HEK293T (cell line): ENCODE results near the gene TJP2.

Experiments
- CTCF ChIA-PET: fragments of 350-600 bp; formaldehyde crosslinking; extraction: SDS; loops from one replicate; lab custom pipeline; 2021; ENCODE audit warnings: antibody characterized with exemption, inconsistent platforms; lab: Yijun Ruan, JAX
- POLR2A ChIA-PET: fragments of 350-600 bp; formaldehyde crosslinking; extraction: SDS; loops from one replicate; lab custom pipeline; 2020; ENCODE audit warnings: antibody characterized with exemption, inconsistent platforms; lab: Yijun Ruan, JAX
- DNase-seq: peaks from one replicate; pipeline ENCODE4 v3.0.0; 2012; ENCODE audit warnings: mixed read lengths; ENCODE audit errors: extremely low spot score
- ARNT ChIP-seq: fragments of 450-650 bp; IDR thresholded peaks from 2 replicates; pipeline ENCODE4 v1.6.1; 2017; ENCODE audit warnings: mild to moderate bottlenecking
- BHLHE40 ChIP-seq: fragments of 450-650 bp; IDR thresholded peaks from 2 replicates; pipeline ENCODE4 v1.6.1; 2016; ENCODE audit warnings: mild to moderate bottlenecking, moderate library complexity, borderline replicate concordance
- CTBP1 ChIP-seq: fragments of 450-650 bp; IDR thresholded peaks from 2 replicates; pipeline ENCODE4 v1.6.1; 2016; ENCODE audit warnings: borderline replicate concordance
- ELF4 ChIP-seq: fragments of 450-650 bp; IDR thresholded peaks from 2 replicates; pipeline ENCODE4 v1.6.1; 2017; ENCODE audit warnings: antibody characterized with exemption
- FOXA1 ChIP-seq: fragments of 450-650 bp; IDR thresholded peaks from 2 replicates; pipeline ENCODE4 v1.6.1; 2016; ENCODE audit warnings: mild to moderate bottlenecking
- FOXK2 ChIP-seq: fragments of 450-650 bp; IDR thresholded peaks from 2 replicates; pipeline ENCODE4 v1.6.1; 2016; ENCODE audit warnings: mild to moderate bottlenecking
- FOXM1 ChIP-seq: fragments of 450-650 bp; IDR thresholded peaks from 2 replicates; pipeline ENCODE4 v1.6.1; 2017; ENCODE audit warnings: mild to moderate bottlenecking, borderline replicate concordance
- HDGF ChIP-seq: fragments of 450-650 bp; IDR thresholded peaks from 2 replicates; pipeline ENCODE4 v1.6.1; 2017; ENCODE audit warnings: antibody characterized with exemption, borderline replicate concordance
- L3MBTL2 ChIP-seq: fragments of 450-650 bp; conservative IDR thresholded peaks from 2 replicates; pipeline ENCODE4 v1.6.1; 2016; ENCODE audit warnings: mild to moderate bottlenecking
- LEF1 ChIP-seq: fragments of 450-650 bp; IDR thresholded peaks from 2 replicates; pipeline ENCODE4 v1.6.1; 2017; ENCODE audit warnings: mild to moderate bottlenecking, borderline replicate concordance
- NFRKB ChIP-seq: fragments of 450-650 bp; IDR thresholded peaks from 2 replicates; pipeline ENCODE4 v1.6.1; 2016; ENCODE audit warnings: mild to moderate bottlenecking, moderate library complexity
- SP1 ChIP-seq: fragments of 450-650 bp; IDR thresholded peaks from 2 replicates; pipeline ENCODE4 v1.6.1; 2017
- SUZ12 ChIP-seq: fragments of 450-650 bp; IDR thresholded peaks from 2 replicates; pipeline ENCODE4 v1.6.1; 2016; ENCODE audit warnings: mild to moderate bottlenecking
- TARDBP ChIP-seq: fragments of 450-650 bp; IDR thresholded peaks from 2 replicates; pipeline ENCODE4 v1.6.1; 2016
- ZNF384 ChIP-seq: fragments of 450-650 bp; IDR thresholded peaks from 2 replicates; pipeline ENCODE4 v1.6.1; 2016
- TF ChIP-seq, protein P1 (sequence below): fragments of 450-650 bp; IDR thresholded peaks from 2 replicates; pipeline ENCODE4 v1.6.1; 2016

The TJP2 gene

DNA sequence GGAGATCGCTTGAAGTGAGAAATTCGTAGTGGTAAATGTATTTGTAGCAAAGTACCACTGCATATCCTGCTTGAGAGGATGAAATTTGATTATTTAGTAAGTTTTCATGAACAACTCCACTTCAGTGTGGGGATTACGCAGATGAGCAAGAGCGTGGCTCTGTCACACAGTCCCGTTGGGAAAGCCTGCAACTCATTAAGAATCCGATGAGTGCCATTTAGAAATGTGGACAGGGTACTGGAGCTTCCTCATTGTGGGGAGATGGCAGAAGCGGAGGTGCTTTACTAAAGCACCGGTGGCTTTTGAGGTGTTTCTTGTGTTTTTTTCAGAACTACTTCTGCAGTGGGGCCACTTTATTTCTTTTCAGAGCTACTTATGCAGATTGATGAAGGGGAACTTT is 1.4 kb downstream of the TJP2 start:
- ChIA-PET CTCF (interaction anchor here (1.0 kb wide), 1 partner anchor 122 kb away, joined by 3 read pairs; no protein-coding TSS in a partner anchor), POLR2A (no interaction called here)
- DNase-seq = no peak
- TF ChIP-seq NFRKB (no peak), SP1 (no peak)

DNA sequence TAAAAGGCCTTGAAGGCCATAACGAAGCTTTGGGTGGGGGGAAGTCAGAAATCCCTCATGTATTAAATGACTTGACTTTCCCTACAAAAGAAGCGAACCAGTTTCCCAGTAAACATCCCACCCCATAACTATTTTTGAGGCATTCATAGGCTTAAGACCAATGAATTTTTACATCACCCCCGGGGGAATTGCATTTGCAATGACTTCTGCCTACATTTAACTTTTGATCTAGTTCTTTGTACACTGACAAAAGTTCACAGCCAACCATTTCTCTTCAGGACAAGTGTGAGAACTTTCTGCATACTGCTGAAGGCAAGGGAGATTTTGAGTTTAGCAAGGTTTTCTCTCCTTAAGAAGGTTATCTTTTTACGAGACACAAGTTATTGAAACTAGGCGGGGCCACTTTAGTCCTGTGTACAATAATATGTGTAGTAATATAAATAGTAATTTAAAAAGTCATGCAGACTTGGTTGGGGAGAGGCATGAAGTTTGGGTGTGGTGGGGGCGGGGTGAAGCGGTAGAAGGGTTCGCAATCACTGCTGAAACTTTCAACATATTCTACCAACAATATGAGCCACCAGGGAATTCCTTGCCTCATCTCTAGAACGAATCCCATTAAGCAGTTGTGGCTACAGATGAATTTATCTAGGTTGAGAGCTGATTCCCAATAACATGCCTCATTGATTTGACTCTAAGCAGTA is 2.5 kb downstream of the TJP2 start:
- POLR2A ChIA-PET = no interaction called here
- CTCF ChIA-PET = interaction anchor here (0.7 to 1.3 kb wide), 2 partner anchors 16 to 25 kb away, joined by 3 to 5 read pairs; no protein-coding TSS in a partner anchor
- no peak for DNase-seq
- TF ChIP-seq SP1 (no peak), HDGF (no peak), ARNT (no peak), NFRKB (no peak), CTBP1 (no peak), ELF4 (no peak), BHLHE40 (no peak), L3MBTL2 (no peak), ZNF384 (no peak), FOXK2 (no peak), TARDBP (no peak), FOXM1 (no peak), LEF1 (no peak), SUZ12 (no peak), FOXA1 (no peak)
- TF ChIP-seq, protein P1, sequence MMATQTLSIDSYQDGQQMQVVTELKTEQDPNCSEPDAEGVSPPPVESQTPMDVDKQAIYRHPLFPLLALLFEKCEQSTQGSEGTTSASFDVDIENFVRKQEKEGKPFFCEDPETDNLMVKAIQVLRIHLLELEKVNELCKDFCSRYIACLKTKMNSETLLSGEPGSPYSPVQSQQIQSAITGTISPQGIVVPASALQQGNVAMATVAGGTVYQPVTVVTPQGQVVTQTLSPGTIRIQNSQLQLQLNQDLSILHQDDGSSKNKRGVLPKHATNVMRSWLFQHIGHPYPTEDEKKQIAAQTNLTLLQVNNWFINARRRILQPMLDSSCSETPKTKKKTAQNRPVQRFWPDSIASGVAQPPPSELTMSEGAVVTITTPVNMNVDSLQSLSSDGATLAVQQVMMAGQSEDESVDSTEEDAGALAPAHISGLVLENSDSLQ = no peak

DNA sequence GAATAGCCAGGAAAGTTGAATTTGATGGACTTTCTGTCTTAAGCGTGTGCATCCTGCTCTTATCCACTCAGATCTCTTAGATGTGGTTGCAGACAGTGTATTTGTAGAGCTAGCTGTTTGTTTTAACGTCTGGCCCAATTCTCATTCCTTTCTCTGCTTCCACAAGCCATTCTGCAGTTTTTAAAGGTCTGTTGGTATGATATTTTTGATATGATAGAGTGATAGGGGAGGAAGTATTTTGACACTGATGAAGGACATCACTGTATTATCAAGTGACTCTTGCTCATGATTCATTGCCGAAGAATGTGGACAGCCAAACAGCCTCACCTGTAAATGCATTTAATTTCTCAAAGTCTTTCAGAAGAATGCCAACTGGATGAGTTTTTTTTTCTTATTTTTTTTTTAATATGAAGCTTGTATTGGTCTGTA is 4.5 kb downstream of the TJP2 start:
- ChIA-PET CTCF (no interaction called here), POLR2A (no interaction called here)
- TF ChIP-seq ELF4 = no peak
- no peak for TF ChIP-seq NFRKB
- no peak for TF ChIP-seq BHLHE40
- TF ChIP-seq FOXM1 = no peak
- no peak for TF ChIP-seq CTBP1
- TF ChIP-seq ZNF384 = no peak
- TF ChIP-seq FOXK2 = no peak
- TF ChIP-seq TARDBP = no peak
- no peak for TF ChIP-seq SUZ12
- TF ChIP-seq L3MBTL2 = no peak
- no peak for TF ChIP-seq ARNT
- TF ChIP-seq SP1 = no peak
- no peak for TF ChIP-seq FOXA1
- no peak for TF ChIP-seq HDGF
- TF ChIP-seq LEF1 = no peak
- TF ChIP-seq, protein P1 = no peak
- no peak for DNase-seq

DNA sequence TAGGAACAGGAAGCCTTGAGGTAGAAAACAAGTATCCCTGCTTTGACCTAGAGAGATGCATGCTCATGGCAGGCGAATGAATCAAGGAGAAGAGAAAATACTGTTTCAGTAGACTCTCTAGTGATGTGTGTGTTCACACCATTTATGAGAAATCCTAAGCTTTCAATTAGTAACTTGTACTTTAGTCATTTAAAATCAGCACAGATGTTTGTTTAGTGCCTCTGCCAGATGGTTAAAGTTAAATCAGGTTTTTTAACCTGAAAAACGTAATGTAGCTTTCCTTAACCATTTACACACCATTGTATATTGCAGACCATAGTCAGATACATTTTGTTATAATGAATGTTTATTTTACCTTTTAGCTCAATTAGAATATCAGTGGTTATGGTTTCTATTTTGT is 5.0 kb downstream of the TJP2 start:
- POLR2A ChIA-PET = no interaction called here
- TF ChIP-seq NFRKB (no peak), ZNF384 (no peak), SP1 (no peak)
- no peak for DNase-seq
- CTCF ChIA-PET = no interaction called here

DNA sequence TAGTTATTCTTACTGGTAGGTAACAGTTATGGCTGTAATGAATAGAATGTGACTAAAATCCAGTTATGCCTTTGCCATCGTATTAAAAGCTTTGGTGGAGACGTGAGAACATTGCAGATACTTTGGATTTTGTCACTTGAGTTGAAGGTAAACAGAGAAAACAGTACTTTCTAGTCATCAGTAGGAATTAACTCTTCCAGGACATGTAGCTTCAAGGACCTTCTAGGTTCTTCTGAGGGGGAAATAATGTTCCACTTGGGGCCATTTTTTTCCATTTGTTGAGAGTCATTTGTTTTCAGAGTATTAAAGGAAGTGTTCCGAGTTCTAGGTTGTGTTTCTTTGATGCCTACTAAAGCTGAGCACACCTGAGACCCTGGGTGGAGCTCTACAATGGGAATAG is 6.1 kb downstream of the TJP2 start:
- TF ChIP-seq FOXM1 (no peak), ZNF384 (no peak), CTBP1 (no peak), SUZ12 (no peak), HDGF (no peak), NFRKB (no peak), ELF4 (no peak), ARNT (no peak), LEF1 (no peak), BHLHE40 (no peak), SP1 (no peak), TARDBP (no peak), FOXK2 (no peak), L3MBTL2 (no peak), FOXA1 (no peak)
- TF ChIP-seq, protein P1 = no peak
- CTCF ChIA-PET = interaction anchor here (1.0 kb wide), 1 partner anchor 13 kb away, joined by 4 read pairs; no protein-coding TSS in a partner anchor
- POLR2A ChIA-PET = interaction anchor here (0.7 kb wide), 1 partner anchor 144 kb away, joined by 3 read pairs; the partner anchor contains the start of gene FXN
- DNase-seq = no peak

DNA sequence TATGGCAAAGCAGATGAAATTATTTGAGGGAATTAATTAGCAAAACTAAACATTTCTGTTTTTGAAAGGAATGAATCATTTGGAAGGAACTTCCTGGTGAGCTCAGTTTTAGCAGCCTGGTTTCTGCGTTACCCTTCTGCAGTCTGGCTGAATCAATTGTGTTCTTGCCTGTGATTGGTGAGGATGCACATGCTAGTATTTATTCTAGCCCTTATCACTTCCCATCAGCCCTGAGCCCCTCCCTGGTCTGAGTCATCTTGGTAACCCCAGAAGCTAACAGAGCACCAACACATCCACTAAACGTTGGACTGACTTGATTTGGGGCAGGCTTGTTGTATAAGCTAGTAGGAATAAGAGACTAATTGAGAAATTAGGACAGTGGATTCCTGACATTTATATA is 6.6 kb downstream of the TJP2 start:
- no peak for DNase-seq
- ChIA-PET CTCF (interaction anchor here (1.0 kb wide), 1 partner anchor 12 kb away, joined by 4 read pairs; no protein-coding TSS in a partner anchor), POLR2A (interaction anchor here (0.7 kb wide), 1 partner anchor 145 kb away, joined by 3 read pairs; the partner anchor contains the start of gene FXN)
- TF ChIP-seq CTBP1 (no peak), L3MBTL2 (no peak), HDGF (no peak), ELF4 (no peak), FOXM1 (no peak)

DNA sequence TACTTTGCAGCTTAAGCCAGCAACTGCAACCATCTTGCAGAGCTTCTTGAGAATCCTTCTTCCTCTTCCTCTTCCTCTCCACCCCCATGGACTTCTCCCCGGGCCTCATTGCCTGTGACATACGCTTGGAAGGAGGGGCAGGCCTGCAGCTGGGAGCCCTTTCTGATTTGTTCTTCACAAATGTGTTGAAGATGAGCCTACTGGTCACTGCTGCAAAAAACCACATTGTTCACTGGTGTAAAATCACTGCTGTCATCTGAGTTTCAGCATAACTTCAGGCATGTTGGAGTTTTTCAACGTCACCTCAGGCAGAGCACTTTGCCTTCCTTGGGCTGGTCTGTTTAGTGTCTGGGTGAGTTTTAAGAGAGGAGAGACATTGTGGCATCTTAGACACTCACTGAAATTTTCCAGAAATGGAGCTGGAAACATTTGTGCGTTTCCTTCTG is 7.9 kb downstream of the TJP2 start:
- POLR2A ChIA-PET = no interaction called here
- TF ChIP-seq SUZ12 (no peak), LEF1 (no peak), CTBP1 (no peak), TARDBP (no peak), HDGF (no peak), BHLHE40 (no peak), ELF4 (no peak), ZNF384 (no peak), FOXK2 (no peak), FOXM1 (no peak), L3MBTL2 (no peak), NFRKB (no peak), FOXA1 (no peak), ARNT (no peak), SP1 (no peak)
- TF ChIP-seq, protein P1 = no peak
- DNase-seq = no peak
- CTCF ChIA-PET = no interaction called here
